C4-2B (cell line): Measurements from ENCODE around the gene OPRL1.

Source experiments
- ZFX ChIP-seq: fragments of 450-650 bp; IDR thresholded peaks from 2 replicates; pipeline ENCODE4 v1.6.1; 2017
- TF ChIP-seq, protein P1 (sequence below): fragments of 450-650 bp; conservative IDR thresholded peaks from 2 replicates; pipeline ENCODE4 v1.5.1; 2017; ENCODE audit warnings: mild to moderate bottlenecking

DNA sequence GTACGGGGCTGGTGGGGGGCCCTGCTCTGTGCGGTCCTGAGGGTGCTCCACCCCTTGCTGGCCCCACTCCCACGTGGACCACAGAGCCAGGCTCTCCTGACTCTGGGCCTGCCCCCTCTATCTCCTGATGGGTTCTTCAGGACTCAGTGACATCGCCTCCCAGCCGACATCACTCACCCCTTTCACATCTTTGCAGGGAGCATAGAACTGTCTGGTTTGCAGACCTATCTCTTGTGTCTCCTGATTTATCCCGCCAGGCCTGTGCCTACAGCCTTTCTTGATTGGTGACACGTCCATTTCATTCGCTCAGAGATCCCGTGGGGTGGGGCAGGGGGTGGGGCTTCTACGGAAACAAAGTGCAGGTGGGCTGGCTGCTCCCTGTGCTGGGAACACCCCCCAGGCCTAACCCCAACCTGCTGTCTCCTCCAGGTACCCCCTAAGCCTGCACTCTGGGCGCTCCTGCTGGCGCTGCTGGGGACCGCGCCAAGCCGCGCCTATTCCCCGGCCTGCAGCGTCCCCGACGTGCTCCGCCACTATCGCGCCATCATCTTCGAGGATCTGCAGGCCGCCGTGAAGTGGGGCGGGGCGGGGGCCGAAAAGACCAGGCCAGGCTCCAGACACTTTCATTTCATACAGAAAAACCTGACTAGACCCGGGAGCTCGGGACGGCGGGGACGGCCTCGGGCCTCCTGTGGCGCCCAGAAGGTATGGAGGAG is 42.2 kb upstream of the OPRL1 start:
- TF ChIP-seq, protein P1, sequence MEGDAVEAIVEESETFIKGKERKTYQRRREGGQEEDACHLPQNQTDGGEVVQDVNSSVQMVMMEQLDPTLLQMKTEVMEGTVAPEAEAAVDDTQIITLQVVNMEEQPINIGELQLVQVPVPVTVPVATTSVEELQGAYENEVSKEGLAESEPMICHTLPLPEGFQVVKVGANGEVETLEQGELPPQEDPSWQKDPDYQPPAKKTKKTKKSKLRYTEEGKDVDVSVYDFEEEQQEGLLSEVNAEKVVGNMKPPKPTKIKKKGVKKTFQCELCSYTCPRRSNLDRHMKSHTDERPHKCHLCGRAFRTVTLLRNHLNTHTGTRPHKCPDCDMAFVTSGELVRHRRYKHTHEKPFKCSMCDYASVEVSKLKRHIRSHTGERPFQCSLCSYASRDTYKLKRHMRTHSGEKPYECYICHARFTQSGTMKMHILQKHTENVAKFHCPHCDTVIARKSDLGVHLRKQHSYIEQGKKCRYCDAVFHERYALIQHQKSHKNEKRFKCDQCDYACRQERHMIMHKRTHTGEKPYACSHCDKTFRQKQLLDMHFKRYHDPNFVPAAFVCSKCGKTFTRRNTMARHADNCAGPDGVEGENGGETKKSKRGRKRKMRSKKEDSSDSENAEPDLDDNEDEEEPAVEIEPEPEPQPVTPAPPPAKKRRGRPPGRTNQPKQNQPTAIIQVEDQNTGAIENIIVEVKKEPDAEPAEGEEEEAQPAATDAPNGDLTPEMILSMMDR = no peak
- no peak for TF ChIP-seq ZFX
